ENCODE results near the gene IGSF21.

GRCh38 chr1:18237371-18237770 lies 129.8 kb downstream of the IGSF21 start:
- no peak for TF ChIP-seq CTCF (conservative IDR thresholded peaks at IDR 0.05; ENCODE audit: low read depth, low read length)
- no peak for TF ChIP-seq RCOR1 (IDR thresholded peaks at IDR 0.05; ENCODE audit: insufficient replicate concordance, low read length)
- TF ChIP-seq MXI1 (IDR thresholded peaks at IDR 0.05; ENCODE audit: borderline replicate concordance, low read depth, low read length), result no peak
- no peak for TF ChIP-seq ELK1 (IDR thresholded peaks at IDR 0.05; ENCODE audit: borderline replicate concordance, low read depth, low read length)
- no peak for TF ChIP-seq USF2 (IDR thresholded peaks at IDR 0.05; ENCODE audit: low read depth, low read length)
- no peak for TF ChIP-seq POLR2A (IDR thresholded peaks at IDR 0.05; ENCODE audit: low read depth, low read length)
- no peak for TF ChIP-seq CHD1 (IDR thresholded peaks at IDR 0.05; ENCODE audit: low read depth, low read length)
- no peak for TF ChIP-seq CEBPB (IDR thresholded peaks at IDR 0.05; ENCODE audit: low read depth, low read length)
- TF ChIP-seq MAFK (IDR thresholded peaks at IDR 0.05; ENCODE audit: low read depth, low read length), result no peak
- no peak for TF ChIP-seq RAD21 (IDR thresholded peaks at IDR 0.05; ENCODE audit: low read length)
- TF ChIP-seq RFX5 (IDR thresholded peaks at IDR 0.05; ENCODE audit: low read depth, low read length), result no peak
- no peak for TF ChIP-seq FOS (IDR thresholded peaks at IDR 0.05; ENCODE audit: low read depth, low read length)
- no peak for TF ChIP-seq SMC3 (IDR thresholded peaks at IDR 0.05; ENCODE audit: low read depth, low read length)
- TF ChIP-seq MAZ (IDR thresholded peaks at IDR 0.05; ENCODE audit: borderline replicate concordance, low read depth, low read length), result no peak

Measured in IMR-90 (cell line).